Ovary (tissue), 9 donors: ENCODE measurements around the gene CDC42BPA. TPM values are rescaled to one million over a fixed set of nuclear protein-coding genes. Genes with fewer than 3 reads are reported as not detected.

Experiments
- DNase-seq, 5 donors: peaks; one replicate each; pipeline ENCODE4 v3.0.0-alpha.2; 2019 to 2020
- H3K27ac ChIP-seq, 2 donors: fragments of 200-600 bp; one replicate each; pipeline versions ENCODE4 v1.5.1 to v1.8.0; 2019 to 2022
- H3K27me3 ChIP-seq: fragments of 200-600 bp; one replicate; pipeline ENCODE4 v1.8.0; 2022
- H3K36me3 ChIP-seq: fragments of 200-600 bp; sonication (generic); one replicate; pipeline ENCODE4 v1.5.1; 2019
- H3K4me1 ChIP-seq: one replicate; pipeline ENCODE4 v1.8.1; 2013; ENCODE audit warnings: mild to moderate bottlenecking, moderate library complexity; ENCODE audit not compliant: insufficient read depth
- H3K4me3 ChIP-seq: fragments of 200-600 bp; sonication (generic); one replicate; pipeline ENCODE4 v1.5.1; 2017
- H3K9me3 ChIP-seq, 2 donors: fragments of 200-600 bp in 1 of 2; sonication (generic) in 1 of 2; one replicate each; pipeline versions ENCODE4 v1.5.1 to v1.8.1; 2013 to 2019; ENCODE audit warnings: mild to moderate bottlenecking in 1 of 2, moderate library complexity in 1 of 2
- EP300 ChIP-seq: sonication (generic); formaldehyde crosslinking; IDR thresholded peaks from one replicate; pipeline ENCODE4 v1.6.1; 2017; ENCODE audit warnings: antibody characterized with exemption
- POLR2A ChIP-seq: fragments of 450-650 bp; IDR thresholded peaks from one replicate; pipeline ENCODE4 v1.6.1; 2017; ENCODE audit warnings: antibody characterized with exemption, mild to moderate bottlenecking, moderate library complexity
- WGBS, 3 donors: extraction: QIAGEN DNeasy Blood & Tissue Kit in 1 of 3; methylation state at CpG; one replicate each; pipeline versions ENCODE4 v1.1.5 to v1.1.7; 2013 to 2017; 5-methylcytosine and 5-hydroxymethylcytosine counted together
- intact Hi-C, 4 donors: fragments of 100-400 bp; cut with DNase I; formaldehyde crosslinking; loops; one replicate each; pipeline versions ENCODE4 v1.11.0 to v1.15.1; 2022 to 2023
- polyA plus RNA-seq, 2 donors: library from polyadenylated mRNA; stranded (reverse); fragments of 200-250 nt in 1 of 2; fragments of 350-450 nt in 1 of 2; fragmentation: Illumina TruSeq in 1 of 2; extraction: RNeasy Lipid Tissue Mini Kit (QIAGEN cat#74804) in 1 of 2; gene quantifications; one replicate each; pipeline ENCODE4 v1.2.3, GENCODE V29; 2013 to 2014
- total RNA-seq, 7 donors: library from RNA; depleted of rRNA in 2 of 7; stranded (reverse); fragments of >200 nt in 2 of 7; fragmentation: NEBNext Ultra II Directional in 3 of 7; extraction: Animal tissue kit (Norgen Biotek cat#: 25700) in 3 of 7; gene quantifications; one replicate each; pipeline versions ENCODE4 v1.1.0 to v1.2.4, GENCODE V29; 2016 to 2023
- TF ChIP-seq, protein P1 (sequence below), 3 donors: fragments of 450-650 bp in 2 of 3; fragments of 200-600 bp in 1 of 3; IDR thresholded peaks; one replicate each; pipeline versions ENCODE4 v1.5.1 to v1.8.0; 2016 to 2022; ENCODE audit warnings: antibody characterized with exemption in 3 of 3, mild to moderate bottlenecking in 1 of 3
- donor health status: DM: no; HTN: no; CAD: no; lungs with moderate emphysema.
- donor health status: DM: no; HTN: no; CAD: no.
- donor health status: Bipolar disorder and iron deficiency.
- donor health status: DM: yes; HTN: yes; CAD: no.
- donor health status: DM: no; HTN: no; CAD: no.
- donor health status: DM: yes; HTN: yes; CAD: no.

CDC42BPA gene
- total and polyA plus RNA-seq, 9 donors: 11.1 to 56.2 (median 40.2) TPM

DNA sequence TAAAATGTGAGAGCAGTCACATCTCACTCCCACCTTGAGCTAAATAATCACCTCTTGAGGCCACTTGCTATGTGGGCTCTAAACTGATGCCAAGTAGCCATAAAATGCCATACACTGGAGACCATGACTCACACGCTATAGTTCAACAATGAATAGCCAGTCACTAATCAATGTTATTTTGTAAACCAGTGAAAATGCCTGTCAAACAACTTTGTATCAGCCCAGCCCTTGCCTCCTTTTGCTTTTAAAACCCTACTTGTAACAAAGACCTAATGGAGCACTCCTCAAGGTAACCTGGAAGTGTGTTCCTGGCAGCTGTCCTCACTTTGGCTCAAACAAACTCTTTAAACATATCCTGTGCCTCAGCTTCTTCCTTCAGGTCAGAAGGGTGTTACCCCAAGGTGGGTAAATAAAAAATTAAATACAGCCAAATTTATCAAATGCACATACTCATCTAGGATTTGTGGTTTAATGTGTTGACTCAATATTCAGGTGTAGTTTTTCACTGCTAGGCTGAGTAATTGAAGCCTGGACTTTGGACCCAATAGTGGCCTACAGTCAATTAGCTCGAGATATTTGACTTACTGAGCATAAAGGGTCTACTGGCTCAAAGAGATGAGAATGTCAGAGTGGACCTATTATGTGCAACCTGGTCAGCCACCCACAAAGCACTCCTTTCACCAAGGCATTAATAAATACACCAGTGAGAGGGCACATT, 223.9 kb downstream of the CDC42BPA start:
- TF ChIP-seq, protein P1, sequence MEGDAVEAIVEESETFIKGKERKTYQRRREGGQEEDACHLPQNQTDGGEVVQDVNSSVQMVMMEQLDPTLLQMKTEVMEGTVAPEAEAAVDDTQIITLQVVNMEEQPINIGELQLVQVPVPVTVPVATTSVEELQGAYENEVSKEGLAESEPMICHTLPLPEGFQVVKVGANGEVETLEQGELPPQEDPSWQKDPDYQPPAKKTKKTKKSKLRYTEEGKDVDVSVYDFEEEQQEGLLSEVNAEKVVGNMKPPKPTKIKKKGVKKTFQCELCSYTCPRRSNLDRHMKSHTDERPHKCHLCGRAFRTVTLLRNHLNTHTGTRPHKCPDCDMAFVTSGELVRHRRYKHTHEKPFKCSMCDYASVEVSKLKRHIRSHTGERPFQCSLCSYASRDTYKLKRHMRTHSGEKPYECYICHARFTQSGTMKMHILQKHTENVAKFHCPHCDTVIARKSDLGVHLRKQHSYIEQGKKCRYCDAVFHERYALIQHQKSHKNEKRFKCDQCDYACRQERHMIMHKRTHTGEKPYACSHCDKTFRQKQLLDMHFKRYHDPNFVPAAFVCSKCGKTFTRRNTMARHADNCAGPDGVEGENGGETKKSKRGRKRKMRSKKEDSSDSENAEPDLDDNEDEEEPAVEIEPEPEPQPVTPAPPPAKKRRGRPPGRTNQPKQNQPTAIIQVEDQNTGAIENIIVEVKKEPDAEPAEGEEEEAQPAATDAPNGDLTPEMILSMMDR (IDR thresholded peaks at IDR 0.05): no peak
- TF ChIP-seq POLR2A (no peak), EP300 (no peak)
- Histone ChIP-seq H3K27ac (no peak overlapping the region), H3K4me3 (no peak overlapping the region), H3K27me3 (no peaks in the 10 kb centered on the region), H3K9me3 (no peaks in the 10 kb centered on the region), H3K36me3 (no peaks in the 10 kb centered on the region), H3K4me1 (peaks cover 3% of the 10 kb centered on the region)
- intact Hi-C loops: no loop called here
- no peak for DNase-seq
- WGBS, 3 donors: 92 to 95% (median 93%) methylated on average over 2 of the region's 2 CpGs

DNA sequence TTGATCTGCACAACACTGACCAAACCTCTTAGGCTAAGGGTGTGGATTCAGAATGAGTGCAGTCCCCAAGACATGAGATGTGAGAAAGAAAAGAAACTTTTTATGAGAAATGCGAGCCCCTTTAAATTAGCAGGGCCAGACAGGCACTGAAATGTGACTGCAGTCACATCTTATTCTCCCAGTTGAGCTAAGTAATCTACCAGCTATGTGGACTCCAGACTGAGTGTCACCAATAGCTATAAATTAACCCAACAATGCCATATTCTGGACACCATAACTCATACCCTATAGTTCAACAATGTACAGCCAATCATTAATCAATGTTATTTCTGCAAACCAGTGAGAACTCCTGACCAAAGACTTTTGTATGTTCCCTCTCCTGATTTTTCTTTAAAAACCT, 225.0 kb downstream of the CDC42BPA start:
- no peak overlapping the region for H3K27ac ChIP-seq
- intact Hi-C loops: no loop called here
- DNase-seq: no peak
- H3K9me3 ChIP-seq: no peaks in the 10 kb centered on the region
- no peaks in the 10 kb centered on the region for H3K36me3 ChIP-seq
- no peak for TF ChIP-seq EP300
- TF ChIP-seq POLR2A: no peak
- TF ChIP-seq, protein P1 (IDR thresholded peaks at IDR 0.05): no peak
- no peaks in the 10 kb centered on the region for H3K27me3 ChIP-seq
- WGBS, 3 donors: 79 to 100% (median 97%) methylated on average over 1 of the region's 1 CpG
- H3K4me3 ChIP-seq: no peak overlapping the region
- H3K4me1 ChIP-seq: peaks cover 3% of the 10 kb centered on the region

DNA sequence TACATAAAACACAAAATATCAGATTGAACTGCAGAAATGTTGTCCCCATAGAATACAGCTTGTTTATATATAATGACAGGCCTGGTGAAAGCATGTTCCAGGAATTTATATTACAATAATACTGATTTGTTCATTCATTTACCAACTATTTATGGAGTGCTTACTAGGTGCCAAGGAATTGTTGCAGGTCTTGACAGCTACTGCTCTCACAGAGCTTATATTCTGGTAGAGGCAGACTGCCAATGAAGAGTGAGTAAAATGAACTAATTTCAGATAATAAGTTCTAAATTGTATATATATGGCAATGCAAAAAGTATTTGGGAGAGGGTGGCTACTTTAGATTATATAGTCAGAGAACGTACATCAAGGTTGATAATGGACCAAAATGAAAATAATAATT, 226.2 kb downstream of the CDC42BPA start:
- 92 to 97% (median 95%) methylated on average over 1 of the region's 1 CpG for WGBS, 3 donors
- TF ChIP-seq, protein P1 (IDR thresholded peaks at IDR 0.05): no peak
- no peak for TF ChIP-seq POLR2A
- TF ChIP-seq EP300: no peak
- H3K36me3 ChIP-seq: no peaks in the 10 kb centered on the region
- DNase-seq: no peak
- H3K27ac ChIP-seq: no peak overlapping the region
- intact Hi-C loops: no loop called here
- H3K27me3 ChIP-seq: no peaks in the 10 kb centered on the region
- peaks cover 3% of the 10 kb centered on the region for H3K4me1 ChIP-seq
- no peak overlapping the region for H3K4me3 ChIP-seq
- H3K9me3 ChIP-seq: no peaks in the 10 kb centered on the region

DNA sequence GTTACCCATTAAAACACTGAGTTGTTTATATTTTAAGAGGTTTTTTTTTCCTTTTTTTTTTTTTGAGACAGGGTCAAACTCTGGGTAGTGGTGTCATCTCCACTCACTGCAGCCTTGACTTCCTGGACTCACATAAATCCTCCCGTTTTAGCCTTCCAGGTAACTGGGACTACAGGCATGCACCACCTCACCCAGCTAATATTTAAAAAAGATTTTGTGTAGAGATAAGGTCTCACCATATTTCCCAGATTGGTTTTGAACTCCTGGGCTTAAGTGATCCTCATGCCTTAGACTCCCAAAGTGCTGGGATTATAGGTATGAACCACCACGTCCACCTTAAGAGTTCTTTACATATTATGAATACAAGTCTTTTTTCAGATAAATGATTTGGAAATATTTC, 231.7 kb downstream of the CDC42BPA start:
- 95 to 97% (median 96%) methylated on average over 2 of the region's 2 CpGs for WGBS, 3 donors
- intact Hi-C loops: no loop called here
- TF ChIP-seq EP300 (no peak), POLR2A (no peak)
- TF ChIP-seq, protein P1 (IDR thresholded peaks at IDR 0.05): no peak
- no peaks in the 10 kb centered on the region for H3K4me1 ChIP-seq
- H3K36me3 ChIP-seq: no peaks in the 10 kb centered on the region
- no peak overlapping the region for H3K4me3 ChIP-seq
- DNase-seq: no peak
- no peaks in the 10 kb centered on the region for H3K27me3 ChIP-seq
- no peaks in the 10 kb centered on the region for H3K9me3 ChIP-seq
- H3K27ac ChIP-seq: no peak overlapping the region
